A549 (cell line): Measurements from ENCODE around the gene EMILIN1. TPM values are rescaled to one million over a fixed set of nuclear protein-coding genes. Genes with fewer than 3 reads are reported as not detected.

Source experiments
- ATAC-seq, 2 experiments: fragments of 200-7000 bp in 1 of 2; fragments of >200 bp in 1 of 2; cut with Nextera tagmentation in 1 of 2; cut with Tn5 transposase in 1 of 2; 3 replicates each; pipeline versions ENCODE4 v1.8.0 to v1.9.1; 2018 to 2020; ENCODE audit warnings: mild to moderate bottlenecking in 1 of 2, moderate library complexity in 1 of 2
- CTCF ChIA-PET: fragments of 300-600 bp; sonication (Branson Sonifier 250); formaldehyde crosslinking; extraction: SDS; loops from one replicate; lab custom pipeline; 2021; ENCODE audit warnings: antibody characterized with exemption, inconsistent platforms; lab: Yijun Ruan, JAX
- POLR2A ChIA-PET: fragments of 350-600 bp; formaldehyde crosslinking; extraction: SDS; loops from one replicate; lab custom pipeline; 2021; ENCODE audit warnings: antibody characterized with exemption, inconsistent platforms; lab: Yijun Ruan, JAX
- DNase-seq, 2 experiments: peaks; one replicate each; pipeline versions ENCODE4 v3.0.0 to v3.0.0-alpha.2; 2011 to 2016; ENCODE audit warnings: low read depth in 1 of 2, low spot score in 1 of 2
- FAIRE-seq: peaks from 2 replicates; lab custom pipeline; 2011; peaks lifted over from hg19 to GRCh38; lab: Jason Lieb, UNC
- H3K27ac ChIP-seq, 2 experiments: fragments of >200 bp; sonication (Bioruptor Twin); formaldehyde crosslinking; 3 replicates each; pipeline ENCODE4 v1.5.1; 2016 to 2017
- H3K4me1 ChIP-seq: fragments of >200 bp; sonication (Bioruptor Twin); formaldehyde crosslinking; 3 replicates; pipeline ENCODE4 v1.6.1; 2016
- H3K4me2 ChIP-seq: fragments of >200 bp; sonication (Bioruptor Twin); formaldehyde crosslinking; 3 replicates; pipeline ENCODE4 v1.6.1; 2016
- H3K4me3 ChIP-seq: fragments of >200 bp; sonication (Bioruptor Twin); formaldehyde crosslinking; 3 replicates; pipeline ENCODE4 v1.5.1; 2016
- H3K9me3 ChIP-seq: fragments of >200 bp; sonication (Bioruptor Twin); formaldehyde crosslinking; 3 replicates; pipeline ENCODE4 v1.6.1; 2016
- ATOH8 ChIP-seq: fragments of 250-450 bp; sonication (Bioruptor Pico); IDR thresholded peaks from 2 replicates; pipeline ENCODE4 v1.5.0; 2020; ENCODE audit warnings: low read depth, mild to moderate bottlenecking, moderate library complexity
- CBX8 ChIP-seq: fragments of 200-600 bp; sonication (generic); IDR thresholded peaks from 2 replicates; pipeline ENCODE4 v1.6.1; 2016
- CTCF ChIP-seq: fragments of >200 bp; sonication (Bioruptor Twin); formaldehyde crosslinking; IDR thresholded peaks from 3 replicates; pipeline ENCODE4 v1.5.1; 2016
- E2F6 ChIP-seq: IDR thresholded peaks from 2 replicates; pipeline ENCODE4 v1.6.1; 2012; ENCODE audit warnings: low read depth, borderline replicate concordance
- ELK1 ChIP-seq: fragments of 150-350 bp; IDR thresholded peaks from 2 replicates; pipeline ENCODE4 v1.6.1; 2014; ENCODE audit warnings: low read depth, mild to moderate bottlenecking, low read length
- FOXS1 ChIP-seq: fragments of 250-450 bp; sonication (Bioruptor Pico); IDR thresholded peaks from 2 replicates; pipeline ENCODE4 v1.5.0; 2020; ENCODE audit warnings: mild to moderate bottlenecking, moderate library complexity
- GATA3 ChIP-seq: IDR thresholded peaks from 2 replicates; pipeline ENCODE4 v1.6.1; 2012; ENCODE audit warnings: borderline replicate concordance
- HES2 ChIP-seq: fragments of >200 bp; sonication (Bioruptor Twin); formaldehyde crosslinking; IDR thresholded peaks from 2 replicates; pipeline ENCODE4 v1.6.1; 2016
- HOXB13 ChIP-seq: fragments of 250-450 bp; sonication (Bioruptor Pico); IDR thresholded peaks from 2 replicates; pipeline ENCODE4 v1.5.0; 2020; ENCODE audit warnings: low read depth, mild to moderate bottlenecking, moderate library complexity
- MAFK ChIP-seq: fragments of 450-650 bp; IDR thresholded peaks from 2 replicates; pipeline ENCODE4 v1.6.1; 2014; ENCODE audit not compliant: partially characterized antibody
- MAX ChIP-seq: IDR thresholded peaks from 2 replicates; pipeline ENCODE4 v1.6.1; 2012
- MAZ ChIP-seq: fragments of 150-350 bp; IDR thresholded peaks from 2 replicates; pipeline ENCODE4 v1.6.1; 2014; ENCODE audit warnings: antibody characterized with exemption, low read depth, low read length, borderline replicate concordance
- MYC ChIP-seq: IDR thresholded peaks from 2 replicates; pipeline ENCODE4 v1.6.1; 2012; ENCODE audit warnings: mild to moderate bottlenecking, inconsistent platforms, low read length, improper control_type of control experiment, borderline replicate concordance
- NFE2L2 ChIP-seq: fragments of 150-350 bp; conservative IDR thresholded peaks from 2 replicates; pipeline ENCODE4 v1.6.1; 2014; ENCODE audit warnings: low read length
- NR3C1 ChIP-seq: fragments of >200 bp; sonication (Bioruptor Twin); formaldehyde crosslinking; IDR thresholded peaks from 3 replicates; pipeline ENCODE4 v1.6.1; 2017
- PBX3 ChIP-seq: IDR thresholded peaks from 2 replicates; pipeline ENCODE4 v1.6.1; 2012
- POLR2A ChIP-seq: IDR thresholded peaks from 2 replicates; pipeline ENCODE4 v1.6.1; 2012; ENCODE audit warnings: mild to moderate bottlenecking, low read length
- RAD21 ChIP-seq, 2 experiments: fragments of >200 bp in 1 of 2; sonication (Bioruptor Twin) in 1 of 2; formaldehyde crosslinking in 1 of 2; IDR thresholded peaks in 1 of 2; conservative IDR thresholded peaks in 1 of 2; 2 replicates in 1 of 2; 3 replicates in 1 of 2; pipeline ENCODE4 v1.6.1; 2012 to 2018; ENCODE audit warnings: inconsistent platforms in 1 of 2
- RARB ChIP-seq: fragments of 250-450 bp; sonication (Bioruptor Pico); IDR thresholded peaks from 2 replicates; pipeline ENCODE4 v1.8.0; 2021; ENCODE audit warnings: mild to moderate bottlenecking, moderate library complexity
- SMC3 ChIP-seq: fragments of >200 bp; sonication (Bioruptor Twin); formaldehyde crosslinking; IDR thresholded peaks from 3 replicates; pipeline ENCODE4 v1.6.1; 2018; ENCODE audit warnings: inconsistent platforms
- SREBF2 ChIP-seq: fragments of 450-650 bp; IDR thresholded peaks from 2 replicates; pipeline ENCODE4 v1.6.1; 2014; ENCODE audit warnings: mild to moderate bottlenecking, moderate library complexity
- TP53 ChIP-seq: fragments of 250-450 bp; sonication (Bioruptor Pico); IDR thresholded peaks from 2 replicates; pipeline ENCODE4 v1.5.0; 2021; ENCODE audit warnings: mild to moderate bottlenecking, moderate library complexity
- WGBS: methylation state at CpG from one replicate; pipeline ENCODE4 v1.1.6; 2017; ENCODE audit errors: missing lambda C conversion rate; 5-methylcytosine and 5-hydroxymethylcytosine counted together
- polyA plus RNA-seq, 4 experiments: library from polyadenylated mRNA; depleted of rRNA in 3 of 4; stranded (reverse); fragments of >200 nt; fragmentation: RNase III in 1 of 4; extraction: RNeasy Plus Mini Kit Qiagen cat#74134 plus additional on column Dnase treatment in 1 of 4; gene quantifications; 2 replicates in 3 of 4; 3 replicates in 1 of 4; pipeline ENCODE4 v1.2.3, GENCODE V29; 2011 to 2017

The EMILIN1 gene
- polyA plus RNA-seq, 2 of the 4 experiments (the other 2 are of a cell fraction): 0.13 to 0.49 TPM

GRCh38 chr2:27085062-27085672, 6.8 kb downstream of the EMILIN1 start:
- CTCF ChIA-PET: interaction anchor here (0.5 to 15.3 kb wide), 33 partner anchors 8 to 1377 kb away, joined by 3 to 253 read pairs (median 4); partner anchors contain the start of genes ABHD1, AGBL5 and OST4

GRCh38 chr2:27085673-27086089, 7.3 kb downstream of the EMILIN1 start:
- peak; percentile 62 to 74 for ATAC-seq
- peak overlapping the region; percentile 70 for H3K4me3 ChIP-seq
- TF ChIP-seq RAD21 (conservative IDR thresholded peaks at IDR 0.05 in 1 of 2, IDR thresholded peaks at IDR 0.05 in 1 of 2) (peak; percentile 69 to 74), ATOH8 (CRISPR knock-in tag) (no peak), RARB (CRISPR knock-in tag) (no peak), MAFK (peak; percentile 95), MAZ (no peak), PBX3 (no peak), E2F6 (peak; percentile 79), CTCF (peak; percentile 69), SREBF2 (no peak), NR3C1 (no peak), SMC3 (peak; percentile 64), MAX (peak; percentile 89), NFE2L2 (no peak), HOXB13 (CRISPR knock-in tag) (no peak), GATA3 (no peak), ELK1 (no peak), MYC (0 out of 2 replicates have a peak, but pooled peaks have one; percentile 14), CBX8 (no peak), FOXS1 (CRISPR knock-in tag) (no peak), TP53 (CRISPR knock-in tag) (0 out of 2 replicates have a peak, but pooled peaks have one; percentile 5), HES2 (no peak), POLR2A (peak; percentile 71)
- TF ChIP-seq, all 56 proteins: peak for 9
- POLR2A ChIA-PET: interaction anchor here (1.0 to 1.5 kb wide), 5 partner anchors 14 to 124 kb away, joined by 3 to 8 read pairs (median 4); partner anchors contain the start of genes AGBL5 and OST4
- Histone ChIP-seq H3K4me1 (peaks cover 17% of the 10 kb centered on the region), H3K9me3 (no peaks in the 10 kb centered on the region), H3K27ac (peak overlapping the region; percentile 90 to 91), H3K4me2 (peak overlapping the region; percentile 81)
- CTCF ChIA-PET: interaction anchor here (0.5 to 15.3 kb wide), 35 partner anchors 9 to 1376 kb away, joined by 3 to 253 read pairs (median 4); partner anchors contain the start of genes ABHD1, AGBL5 and OST4
- FAIRE-seq (no peak), DNase-seq (peak; percentile 85 to 87)
- 1% methylated on average over 25 of the region's 38 CpGs for WGBS

More at GRCh38 chr2:27085062-27085672, 6.8 kb downstream of the EMILIN1 start:
- peak overlapping the region; percentile 81 for H3K4me2 ChIP-seq
- DNase-seq: no peak
- ATAC-seq: no peak
- POLR2A ChIA-PET: interaction anchor here (1.0 to 1.5 kb wide), 5 partner anchors 14 to 123 kb away, joined by 3 to 8 read pairs (median 4); partner anchors contain the start of genes AGBL5 and OST4
- peak overlapping the region; percentile 90 to 91 for H3K27ac ChIP-seq
- H3K4me1 ChIP-seq: peaks cover 17% of the 10 kb centered on the region
- WGBS: 54% methylated on average over 10 of the region's 10 CpGs
- no peaks in the 10 kb centered on the region for H3K9me3 ChIP-seq
- peak overlapping the region; percentile 70; the same call in 2 of the 3 replicates for H3K4me3 ChIP-seq
- no peak for TF ChIP-seq HOXB13 (CRISPR knock-in tag)
- 0 out of 2 replicates have a peak, but pooled peaks have one; percentile 7 for TF ChIP-seq TP53 (CRISPR knock-in tag)
- no peak for FAIRE-seq
